ENCODE results near the gene PCBP3.

DNA sequence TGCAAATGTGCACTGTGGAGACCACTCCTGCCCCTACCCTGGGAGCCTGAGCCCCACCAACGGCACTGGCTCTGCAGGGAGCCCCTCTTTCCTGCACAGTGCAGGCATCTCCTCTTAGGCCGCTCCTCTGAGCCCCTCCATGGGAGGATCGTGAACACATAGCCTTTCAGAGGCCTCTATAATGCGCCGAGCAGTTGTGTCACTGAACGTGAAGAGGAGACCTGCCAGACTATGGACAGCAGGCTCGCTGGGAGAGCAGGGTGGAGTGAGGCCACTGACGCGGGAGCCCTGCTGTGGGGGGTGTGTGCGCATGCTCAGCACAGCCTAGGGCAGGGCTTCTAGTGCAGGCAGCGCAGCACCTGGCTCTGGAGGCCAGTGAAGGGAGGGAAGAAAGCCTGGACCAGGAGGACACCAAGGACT is 186.7 kb downstream of the PCBP3 start:
- TF ChIP-seq SUZ12 (IDR thresholded peaks at IDR 0.05; ENCODE audit: extremely low read depth, insufficient read depth, insufficient read length) (no peak), YY1 (IDR thresholded peaks at IDR 0.05; ENCODE audit: insufficient read depth, insufficient read length) (no peak), ZNF274 (IDR thresholded peaks at IDR 0.05; ENCODE audit: low read depth, low read length) (no peak)
